A204.1 (cell line): ENCODE measurements around the gene ANO1.

ENCODE experiments used
- FAIRE-seq: peaks from 2 replicates; lab custom pipeline; 2012; peaks lifted over from hg19 to GRCh38; lab: Jason Lieb, UNC

The ANO1 gene

DNA sequence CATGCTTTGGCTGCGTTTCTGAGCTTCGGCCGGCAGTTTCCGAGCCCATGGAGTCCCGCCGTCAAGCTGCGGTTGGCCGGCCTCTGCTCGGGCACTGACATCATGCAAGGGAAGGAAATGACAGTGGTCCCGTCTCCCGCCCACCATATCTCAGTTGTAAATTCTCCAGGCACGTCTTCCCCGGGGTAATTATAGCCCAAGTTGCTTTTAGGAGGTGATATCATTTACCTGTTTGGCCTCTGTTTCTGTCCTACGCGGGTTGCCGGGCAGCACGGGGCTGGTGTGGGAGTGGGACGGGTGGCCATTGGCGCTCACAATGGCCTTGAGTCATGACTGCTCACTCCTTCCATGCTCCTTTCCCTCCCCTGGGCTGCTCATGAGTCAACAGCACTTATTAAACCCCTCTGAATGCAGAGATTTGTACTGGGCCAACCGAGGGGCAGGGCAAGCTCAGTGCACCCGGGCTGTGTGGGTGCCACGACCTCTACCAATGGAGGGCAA, 4.2 kb upstream of the ANO1 start:
- FAIRE-seq: no peak

DNA sequence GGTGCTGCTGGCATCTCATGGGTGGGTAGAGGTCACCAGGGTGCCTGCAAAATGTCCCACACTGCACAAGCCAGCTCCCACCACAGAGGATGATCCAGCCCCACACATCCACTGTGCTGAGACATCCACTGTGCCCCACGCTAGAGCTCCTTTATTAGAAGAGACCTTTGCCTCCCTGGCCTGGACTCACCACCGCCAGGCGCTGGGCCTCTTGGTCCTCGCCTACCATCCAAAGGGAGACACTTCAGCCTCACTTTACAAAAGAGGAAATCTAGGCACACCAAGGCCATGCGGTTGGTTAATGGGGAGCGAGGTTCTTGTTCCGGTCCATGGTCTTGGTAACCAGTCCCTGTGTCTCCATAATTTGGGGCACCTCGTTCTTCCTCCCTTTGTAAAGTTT, 3.4 kb upstream of the ANO1 start:
- no peak for FAIRE-seq

DNA sequence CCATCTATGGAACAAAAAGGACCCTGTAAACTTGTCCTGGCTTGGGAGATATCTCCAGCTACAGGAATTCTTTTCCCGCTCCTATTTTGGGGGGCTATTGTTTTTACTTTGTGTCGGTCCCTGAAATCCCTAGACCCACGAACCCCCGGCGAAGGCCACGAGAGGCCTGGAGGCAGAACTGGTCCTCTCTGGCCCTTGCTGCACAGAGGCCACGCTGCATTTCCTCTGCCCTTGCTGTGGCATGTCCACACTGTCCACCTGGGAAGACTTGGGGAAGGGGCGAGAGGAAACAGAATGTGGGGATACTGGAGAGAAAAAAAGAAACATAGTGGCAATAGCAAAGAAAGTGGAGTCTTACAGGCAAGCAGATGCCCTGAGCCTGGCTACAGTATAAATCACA, 2.3 kb upstream of the ANO1 start:
- no peak for FAIRE-seq

DNA sequence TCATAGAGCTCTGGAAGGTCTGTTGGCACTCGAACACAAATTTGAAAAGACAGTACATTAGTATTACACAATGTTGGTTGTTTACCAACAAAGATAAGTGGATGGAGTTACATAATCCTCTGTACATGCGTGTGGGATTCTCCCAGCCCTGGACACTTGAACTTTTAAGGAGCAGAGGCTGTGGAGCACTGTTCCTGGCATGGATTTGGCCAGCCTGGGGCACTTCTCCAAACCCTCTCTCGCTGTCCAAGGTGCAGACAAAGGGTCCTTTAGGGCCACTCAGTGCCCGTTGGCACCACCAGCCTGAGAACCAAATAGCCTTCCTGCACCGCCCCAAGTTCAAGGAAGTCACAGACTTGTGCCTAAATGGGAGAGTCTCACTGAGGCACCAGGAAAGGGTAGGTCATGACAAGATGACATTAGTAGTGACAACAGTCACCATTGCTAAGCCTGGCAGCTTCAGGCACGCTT, 1.6 kb upstream of the ANO1 start:
- FAIRE-seq: no peak

DNA sequence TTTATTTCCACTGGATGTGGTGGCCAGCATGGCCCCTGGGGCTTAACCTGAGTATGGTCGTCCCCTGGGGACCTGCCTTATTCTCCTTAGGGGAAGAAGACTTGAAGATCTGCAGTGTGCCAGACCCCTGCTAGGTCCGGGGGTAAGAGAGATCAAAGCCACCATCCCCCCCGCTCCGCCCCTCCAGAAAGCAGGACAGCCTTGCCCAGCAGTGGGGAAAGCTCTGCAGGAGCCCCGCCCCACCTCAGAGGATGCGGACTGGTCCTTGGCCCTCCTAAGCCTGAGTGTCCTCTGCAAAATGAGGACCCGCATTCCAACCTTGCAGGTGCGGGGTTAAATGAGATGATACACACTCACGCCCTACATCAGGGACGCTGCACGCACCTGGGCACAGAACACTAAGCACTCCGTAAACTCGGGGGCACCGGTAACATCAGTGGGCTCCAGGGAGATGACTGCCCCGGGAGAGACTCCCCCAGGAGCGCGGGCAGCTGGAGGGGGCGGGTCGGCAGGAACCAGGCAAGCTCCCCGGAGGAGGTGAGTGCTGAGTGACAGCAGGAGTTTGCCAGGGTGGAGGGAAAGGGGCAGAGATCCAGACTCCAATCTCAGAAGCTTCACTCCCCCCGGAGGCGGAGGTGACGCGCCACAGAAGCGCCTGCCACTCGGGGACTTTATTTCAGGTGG, 564 bp upstream of the ANO1 start:
- FAIRE-seq: no peak

DNA sequence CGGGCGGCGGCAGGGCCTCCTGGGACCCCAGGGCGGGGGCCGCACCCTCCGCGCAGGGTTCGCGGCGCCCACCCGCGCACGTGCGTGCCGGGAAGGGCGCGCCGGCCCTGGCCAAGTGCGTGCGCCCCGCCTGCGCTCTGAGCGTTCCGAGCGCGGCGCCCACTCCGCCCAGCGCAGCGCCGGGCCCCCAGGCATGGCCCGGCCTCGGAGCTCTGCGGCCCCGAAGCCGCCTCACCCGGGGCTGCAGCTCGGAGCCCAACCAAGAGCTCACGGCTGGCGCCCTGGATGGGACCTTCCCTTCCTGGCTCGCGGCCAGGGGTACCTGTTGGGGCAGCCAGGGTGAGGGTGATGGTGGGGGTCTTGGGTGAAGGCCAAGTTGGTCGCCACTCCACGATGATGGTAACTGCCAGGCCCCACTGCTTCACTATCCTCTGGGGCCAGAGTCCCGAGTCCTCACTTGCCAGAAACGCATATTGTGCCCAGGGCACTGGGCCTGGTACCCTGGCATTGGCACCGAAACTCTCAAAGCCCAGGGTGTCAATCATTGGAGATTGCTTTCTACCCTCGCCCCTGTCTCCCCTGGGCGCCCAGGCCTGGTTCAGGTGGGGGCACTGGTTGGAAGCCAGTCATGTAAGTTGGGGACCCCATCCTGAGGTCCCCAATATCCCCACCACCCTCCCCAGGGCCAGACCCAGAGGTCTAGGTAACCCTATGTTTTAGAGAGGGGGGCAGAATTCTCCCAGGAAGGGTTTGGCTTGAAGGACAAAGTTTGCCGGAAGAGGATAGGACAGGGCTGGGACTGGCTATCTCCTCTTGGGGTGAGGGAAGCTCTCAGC, 882 bp downstream of the ANO1 start:
- no peak for FAIRE-seq

DNA sequence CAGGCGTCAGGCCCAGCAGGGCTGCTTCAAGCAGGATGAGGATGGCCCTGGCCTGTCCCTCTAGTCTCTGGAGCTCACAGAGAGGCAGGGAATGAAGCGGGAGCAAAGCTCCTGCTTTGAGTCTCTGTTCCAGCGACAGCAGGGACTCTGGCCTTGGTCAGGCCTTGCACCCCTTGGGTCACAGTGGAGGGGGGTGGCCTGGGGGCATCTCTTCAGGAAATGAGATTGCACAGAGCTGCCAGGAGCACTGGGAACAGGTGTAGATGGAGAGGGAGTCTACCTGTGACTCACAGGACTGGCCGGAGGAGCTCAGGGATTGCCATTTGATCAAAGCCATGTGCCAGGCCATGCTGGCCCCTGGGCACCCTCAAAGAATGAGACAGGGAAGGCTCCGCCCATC, 1.6 kb downstream of the ANO1 start:
- no peak for FAIRE-seq

DNA sequence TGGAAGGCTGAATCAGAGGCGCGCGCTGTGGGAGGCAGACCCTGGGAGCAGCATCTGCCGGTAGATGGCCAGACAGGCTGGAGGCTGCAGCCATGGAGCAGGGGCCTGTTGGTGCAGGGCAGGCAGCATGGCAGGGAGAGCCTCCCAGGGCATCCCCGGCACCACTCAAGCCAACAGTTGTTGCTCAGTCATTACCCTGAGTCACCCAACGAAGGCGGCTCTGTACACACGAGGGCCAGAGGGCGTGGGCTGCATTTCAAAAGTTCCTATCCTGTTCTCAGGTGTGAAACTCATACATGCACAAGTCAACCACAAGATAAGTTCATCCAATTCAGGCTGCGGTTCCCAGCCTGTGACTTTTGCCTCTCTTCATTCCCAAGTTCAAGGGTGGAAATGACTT, 2.6 kb downstream of the ANO1 start:
- FAIRE-seq: no peak

DNA sequence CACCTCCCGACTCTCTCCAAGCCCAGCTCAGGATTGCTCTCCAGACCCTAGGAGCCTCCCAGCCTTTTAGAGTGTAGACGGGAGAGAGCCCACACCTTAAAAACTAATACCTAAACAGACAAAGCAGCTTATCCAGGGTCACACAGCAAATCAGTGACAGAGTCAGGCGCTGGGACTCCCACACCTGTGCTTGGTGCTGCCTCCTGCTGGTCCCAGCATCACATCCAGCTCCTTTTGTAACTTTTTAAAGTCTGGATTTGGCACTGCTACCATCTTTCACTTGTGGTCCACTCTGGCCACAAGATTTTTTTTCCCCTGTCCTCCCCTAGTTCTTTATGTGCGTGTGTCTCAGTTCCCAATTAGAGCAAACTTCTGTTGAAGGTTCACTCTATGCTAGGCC, 4.7 kb downstream of the ANO1 start:
- no peak for FAIRE-seq

DNA sequence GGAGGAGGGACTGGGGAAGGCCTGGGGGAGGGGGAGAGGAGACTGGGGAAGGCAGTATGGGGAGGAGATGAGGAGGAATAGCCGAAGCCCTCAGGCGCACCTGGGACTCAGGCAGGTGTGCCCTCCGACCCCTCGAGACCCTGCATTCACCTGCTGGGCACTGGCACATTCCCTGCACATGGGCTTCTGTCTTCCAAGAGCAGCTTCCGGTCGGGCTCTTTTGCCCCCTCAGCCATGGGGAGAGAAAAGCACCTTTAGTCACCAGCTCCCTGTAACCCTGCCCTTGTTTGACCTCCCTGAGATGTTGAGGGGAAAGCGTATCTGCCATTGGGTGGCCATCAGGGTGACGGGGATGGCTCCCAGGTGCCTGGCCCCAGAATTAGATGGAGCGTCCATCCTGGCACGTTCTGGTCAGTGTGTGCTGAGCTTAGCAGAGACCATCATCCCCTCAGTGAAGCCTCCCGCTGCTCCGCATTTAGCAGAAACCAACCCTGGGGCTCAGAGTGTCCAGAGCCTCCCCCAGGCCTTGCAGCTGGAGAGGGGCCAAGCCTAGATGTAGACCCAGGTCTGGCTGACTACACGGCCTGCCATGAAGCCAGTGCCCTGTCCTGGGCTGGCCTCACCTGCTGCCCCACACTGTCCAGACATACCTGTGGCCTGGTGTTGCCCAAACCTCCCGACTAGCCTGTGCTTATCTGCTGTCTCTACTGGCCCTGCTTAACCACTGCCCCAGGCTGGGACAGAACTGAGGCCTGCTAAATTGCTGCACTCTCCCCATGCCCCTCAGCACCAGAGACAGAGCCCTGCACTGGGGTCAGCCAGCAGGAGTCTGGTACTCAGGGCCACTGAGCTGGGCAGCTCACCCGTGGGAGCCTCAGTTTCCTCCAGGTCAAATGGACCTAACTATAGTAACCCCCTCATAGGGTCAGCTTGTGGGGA, 6.2 kb downstream of the ANO1 start:
- FAIRE-seq: no peak

DNA sequence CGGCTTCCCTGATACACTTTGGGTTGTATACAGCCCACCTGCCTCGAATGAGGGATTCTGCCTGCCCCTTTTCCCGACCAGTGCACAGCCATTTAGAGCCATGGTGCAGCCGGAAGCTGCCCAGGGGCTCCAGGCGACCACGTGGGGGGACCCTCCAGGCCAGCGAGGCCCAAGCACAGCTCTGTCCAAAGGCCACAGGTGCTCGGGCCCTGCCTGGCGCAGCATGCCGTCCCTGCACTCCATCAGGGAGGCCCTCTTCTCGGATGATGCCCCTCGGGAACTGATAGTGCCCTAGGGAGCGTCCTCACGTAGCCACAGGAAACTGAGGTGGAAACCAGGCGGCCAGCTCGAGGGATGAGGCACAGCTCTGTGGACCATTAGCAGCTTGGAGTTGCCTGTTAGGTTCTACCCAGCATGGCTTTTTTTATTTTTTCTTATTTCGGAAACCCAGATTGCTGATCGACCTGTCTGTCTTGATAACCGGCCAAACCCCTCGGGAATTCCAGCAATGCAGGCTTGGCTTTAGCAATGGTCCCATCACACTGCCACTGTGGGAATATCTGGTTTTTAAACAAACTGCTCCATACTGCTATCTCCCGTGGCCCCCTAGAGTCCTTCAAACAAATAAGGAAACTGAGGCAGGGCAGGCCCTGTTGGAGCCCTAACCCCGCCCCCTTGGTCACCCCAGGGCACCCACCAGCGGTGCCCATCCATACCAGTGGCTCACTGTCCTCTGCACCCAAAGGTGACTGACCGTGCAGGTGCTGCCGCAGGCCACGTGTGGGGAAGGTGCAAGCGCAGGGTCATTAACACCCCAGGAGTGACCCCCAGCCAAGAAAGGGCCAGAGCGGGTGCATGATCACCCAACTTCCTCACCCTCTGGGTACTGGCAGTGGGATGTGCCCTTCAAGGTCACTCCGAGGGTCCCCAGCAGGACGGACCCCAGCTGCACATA, 8.0 kb downstream of the ANO1 start:
- no peak for FAIRE-seq

DNA sequence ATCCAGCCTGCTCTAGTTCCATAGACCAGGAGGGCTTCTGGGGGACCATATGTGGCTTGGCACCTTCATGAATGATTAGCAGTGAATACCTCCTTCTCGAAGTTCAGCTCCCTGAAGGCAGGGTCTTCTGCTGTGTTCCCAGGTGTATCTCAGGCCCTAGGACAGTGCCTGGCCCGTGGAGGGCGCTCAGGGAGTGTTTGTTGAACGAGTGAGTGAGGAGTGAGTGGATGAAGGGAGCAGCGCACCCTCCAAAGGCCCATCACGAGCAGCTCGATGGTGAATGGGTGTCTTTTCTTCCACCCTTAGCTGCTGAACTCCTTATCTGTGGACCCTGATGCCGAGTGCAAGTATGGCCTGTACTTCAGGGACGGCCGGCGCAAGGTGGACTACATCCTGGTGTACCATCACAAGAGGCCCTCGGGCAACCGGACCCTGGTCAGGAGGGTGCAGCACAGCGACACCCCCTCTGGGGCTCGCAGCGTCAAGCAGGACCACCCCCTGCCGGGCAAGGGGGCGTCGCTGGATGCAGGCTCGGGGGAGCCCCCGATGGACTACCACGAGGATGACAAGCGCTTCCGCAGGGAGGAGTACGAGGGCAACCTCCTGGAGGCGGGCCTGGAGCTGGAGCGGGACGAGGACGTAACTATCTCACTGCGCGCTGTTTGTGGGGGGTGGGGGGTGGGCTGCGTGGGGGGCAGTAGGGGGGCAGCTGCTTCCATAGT, 9.5 kb downstream of the ANO1 start:
- FAIRE-seq: no peak

DNA sequence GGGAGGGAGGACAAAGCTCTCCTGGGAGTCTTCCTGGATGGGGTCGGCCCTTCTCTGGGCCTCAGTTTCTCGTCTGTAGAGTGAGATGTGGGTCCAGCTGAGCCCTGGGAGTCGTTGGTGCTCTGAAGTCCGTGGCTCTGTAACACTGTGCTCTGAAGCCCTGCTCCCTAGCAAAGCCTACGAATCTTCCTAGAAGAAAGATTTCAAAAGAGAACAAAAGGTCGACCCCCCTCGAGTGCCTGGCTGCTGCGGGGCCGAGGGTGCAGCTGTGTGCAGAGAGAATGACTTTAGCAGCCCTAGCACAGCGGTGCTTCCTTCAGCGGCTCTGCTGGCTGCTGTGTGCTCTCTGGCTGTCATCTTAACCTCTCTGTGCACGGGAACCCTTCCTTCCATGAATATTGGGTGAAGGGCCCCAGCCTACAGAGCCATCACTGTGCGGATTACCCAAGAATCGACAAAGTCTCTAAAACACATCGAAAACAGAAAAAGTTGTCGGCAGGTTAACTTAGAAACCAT, 10.7 kb downstream of the ANO1 start:
- FAIRE-seq: no peak

DNA sequence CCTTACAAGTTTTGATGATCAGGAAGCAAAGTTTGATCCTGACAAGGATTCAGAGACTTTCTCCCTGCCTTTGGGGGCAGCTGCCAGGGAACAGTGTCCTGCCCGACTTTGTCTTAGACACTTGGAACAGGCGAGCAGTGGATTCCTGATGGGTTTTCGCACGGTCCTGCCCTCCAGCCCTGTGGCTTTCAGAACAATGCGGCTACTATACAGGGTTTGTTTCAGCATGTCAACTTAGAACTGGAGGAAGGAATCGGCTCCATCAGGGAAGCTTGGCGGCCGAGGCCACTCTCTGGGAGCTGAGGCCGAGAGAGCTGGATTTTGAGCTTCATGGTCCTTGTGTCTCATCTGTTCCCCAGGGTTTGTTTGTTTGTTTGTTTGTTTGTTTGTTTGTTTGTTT, 11.5 kb downstream of the ANO1 start:
- FAIRE-seq: no peak

DNA sequence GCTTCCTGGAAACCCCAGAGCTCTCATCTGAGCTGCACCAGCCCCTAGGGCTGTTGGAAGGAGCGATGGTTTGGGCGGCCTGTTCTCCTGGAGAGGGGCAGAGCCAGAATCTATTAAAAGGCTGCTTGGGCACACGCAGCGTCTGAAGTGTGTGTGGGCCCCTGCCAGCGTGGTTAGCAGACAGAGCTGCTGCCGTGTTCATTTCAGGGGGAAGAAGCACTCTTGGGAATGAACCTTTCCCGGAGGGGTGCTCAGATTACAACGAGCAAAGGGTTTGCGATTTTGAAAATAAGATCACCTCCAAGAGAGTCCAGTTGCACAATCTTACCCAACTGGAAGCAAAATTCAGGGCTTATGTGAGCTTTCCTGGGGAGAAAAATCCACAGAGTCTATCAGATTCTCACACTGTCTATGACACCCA, 12.9 kb downstream of the ANO1 start:
- no peak for FAIRE-seq

DNA sequence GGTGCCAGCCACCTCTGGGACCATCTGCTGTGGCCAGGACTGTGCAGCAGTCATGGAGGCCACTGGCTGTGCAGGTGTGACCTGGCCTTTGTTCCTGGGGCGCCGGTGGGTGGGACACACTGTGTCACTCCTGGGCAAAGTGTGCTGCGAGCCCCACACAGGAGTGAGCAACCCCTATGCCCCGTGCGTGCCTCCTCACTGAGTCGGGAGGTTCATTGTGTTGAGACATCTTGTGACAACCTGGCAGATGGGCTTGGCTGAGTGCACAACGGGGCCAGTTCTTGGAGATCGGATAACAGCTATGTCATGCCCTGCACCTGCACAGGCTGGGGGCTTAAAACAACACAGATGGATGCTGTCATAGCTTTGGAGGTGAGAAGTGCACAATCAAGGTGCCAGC, 13.5 kb downstream of the ANO1 start:
- FAIRE-seq: no peak

DNA sequence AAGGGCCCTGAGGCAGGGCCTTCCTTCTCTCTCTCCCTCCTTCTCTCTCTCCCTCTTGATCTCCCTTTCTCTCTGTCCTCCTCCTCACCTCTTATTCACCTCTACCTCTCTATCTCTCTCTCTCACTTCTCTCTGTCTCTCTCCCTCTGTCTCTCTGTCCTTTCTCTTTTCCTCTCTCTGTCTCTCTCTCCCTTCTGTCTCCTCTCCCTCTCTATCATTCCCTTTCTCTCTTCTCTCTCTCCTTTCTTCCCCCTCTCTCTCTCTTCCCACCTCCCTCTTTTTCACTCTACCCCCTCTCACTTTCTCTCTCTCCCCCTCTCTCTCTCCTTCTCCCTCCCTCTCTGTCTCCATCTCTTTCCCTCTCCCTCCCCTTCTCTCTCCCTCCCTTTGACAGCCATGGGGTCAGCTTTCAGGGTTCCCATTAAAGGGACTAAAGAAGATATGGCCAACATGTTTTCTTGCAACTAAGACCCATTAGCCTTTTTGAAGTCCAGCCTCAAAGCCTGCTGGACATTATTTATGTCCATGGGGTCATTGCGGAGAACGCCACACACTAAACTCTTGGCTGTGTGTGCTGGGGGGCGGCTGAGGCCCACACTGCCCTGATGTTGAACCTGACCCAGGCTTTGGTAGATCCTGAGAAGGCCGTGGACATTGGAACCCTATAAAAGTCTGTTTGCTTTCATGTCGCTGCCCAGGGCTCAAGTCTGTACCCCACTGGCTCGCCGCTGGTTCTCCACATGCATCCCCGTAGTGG, 15.0 kb downstream of the ANO1 start:
- FAIRE-seq: no peak

DNA sequence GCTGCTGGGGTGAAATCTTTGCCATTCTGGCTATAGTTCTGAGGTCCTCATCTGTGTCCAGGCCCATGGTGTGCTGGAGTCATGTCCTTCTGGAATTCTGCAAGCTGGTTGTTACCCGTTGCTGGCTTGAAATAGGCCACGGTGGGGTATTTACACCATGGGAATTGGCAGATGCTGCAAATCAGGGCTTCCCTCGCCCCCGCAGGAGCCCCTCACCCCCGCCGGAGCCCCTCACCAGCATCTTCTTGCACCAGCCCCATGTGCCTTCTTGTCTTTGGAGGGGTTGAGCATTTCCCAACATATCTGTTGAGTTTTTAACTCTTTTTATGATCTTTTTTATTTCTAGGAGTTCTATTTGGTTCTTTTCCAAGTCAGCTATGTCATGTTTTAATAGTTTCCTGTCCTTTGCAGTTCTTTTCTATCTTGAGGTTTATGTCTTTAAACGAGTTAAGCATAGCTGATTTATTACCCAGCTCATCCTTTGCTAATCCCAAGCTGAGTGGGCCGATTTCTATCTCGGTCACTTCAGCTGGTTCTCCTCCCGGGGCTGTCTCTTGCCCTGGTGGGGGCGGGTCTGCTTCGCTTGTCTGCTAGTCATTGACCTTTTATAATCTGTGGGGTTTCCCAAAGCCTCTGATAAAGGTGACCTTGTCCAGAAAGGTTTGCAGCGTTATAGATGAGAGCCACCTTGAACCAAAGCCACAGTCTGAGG, 17.6 kb downstream of the ANO1 start:
- no peak for FAIRE-seq
